Daoy (cell line): ENCODE results near the gene SEMA4D. TPM values are rescaled to one million over a fixed set of nuclear protein-coding genes. Genes with fewer than 3 reads are reported as not detected.

Experiments
- DNase-seq: peaks from one replicate; pipeline ENCODE4 v3.0.0-alpha.2; 2015; ENCODE audit warnings: low read depth
- total RNA-seq: library from RNA; depleted of rRNA; stranded (reverse); fragments of >200 nt; shearing (Covaris generic); gene quantifications from 2 replicates; pipeline ENCODE4 v1.2.3, GENCODE V29; 2014

Gene SEMA4D
- total RNA-seq, 1 experiment from 2014 or later: 4.5 TPM

DNA sequence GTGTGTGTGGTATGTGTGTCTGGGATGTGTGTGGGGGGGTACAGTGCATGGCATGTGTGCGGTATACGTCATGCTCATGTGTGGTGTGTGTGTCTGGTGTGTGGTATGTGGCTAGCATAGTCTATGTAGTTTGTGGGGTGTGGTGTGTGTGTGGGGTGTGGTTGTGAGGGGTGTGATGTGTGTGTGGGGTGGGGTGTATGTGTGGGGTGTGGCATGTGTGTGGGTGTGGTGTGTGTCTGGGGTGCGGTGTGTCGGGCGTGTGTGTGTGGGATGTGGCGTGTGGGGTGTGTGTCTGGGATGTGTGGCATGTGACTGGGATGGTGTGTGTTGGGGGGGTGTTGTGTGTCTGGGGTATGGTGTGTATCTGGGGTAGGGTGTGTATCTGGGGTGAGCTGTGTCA is 127.3 kb downstream of the SEMA4D start:
- no peak for DNase-seq

DNA sequence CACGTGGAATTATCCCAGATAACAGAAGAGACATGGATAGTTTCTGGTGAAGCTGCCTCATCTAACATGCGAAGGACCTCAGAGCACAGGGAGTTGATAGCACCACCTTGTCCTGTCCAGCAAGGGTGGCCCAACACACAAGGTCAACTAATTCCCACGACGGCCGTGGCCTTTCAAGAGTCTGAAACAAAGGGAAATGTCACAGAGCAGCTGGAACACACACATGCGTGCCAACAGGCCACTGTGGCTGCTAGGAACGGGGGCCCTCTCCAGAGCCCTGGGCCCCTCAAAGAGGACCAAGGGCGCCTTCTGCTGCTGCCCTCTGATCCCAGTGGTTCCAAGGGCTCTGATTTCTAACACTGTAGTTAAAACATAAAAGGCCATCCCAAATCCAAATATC is 128.9 kb downstream of the SEMA4D start:
- no peak for DNase-seq

DNA sequence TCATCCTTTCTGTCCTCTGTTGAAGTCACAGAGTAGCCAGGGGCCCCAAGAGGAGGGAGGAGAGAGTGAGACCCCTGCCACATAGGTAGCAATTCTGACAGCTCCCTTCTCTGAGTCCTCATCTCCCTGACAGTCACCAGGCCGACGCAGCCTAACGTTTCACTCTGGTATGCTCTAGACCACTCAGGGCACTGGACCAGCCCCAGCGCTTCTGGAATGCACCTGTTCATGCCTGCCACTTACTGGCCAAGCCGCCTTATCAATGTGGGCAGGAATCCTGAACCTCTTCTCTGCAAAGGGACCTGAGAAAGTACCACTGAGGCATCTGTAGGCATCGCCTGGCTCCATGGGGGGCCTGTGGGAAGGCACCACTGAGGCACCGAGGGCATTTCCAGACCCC is 129.4 kb downstream of the SEMA4D start:
- no peak for DNase-seq

DNA sequence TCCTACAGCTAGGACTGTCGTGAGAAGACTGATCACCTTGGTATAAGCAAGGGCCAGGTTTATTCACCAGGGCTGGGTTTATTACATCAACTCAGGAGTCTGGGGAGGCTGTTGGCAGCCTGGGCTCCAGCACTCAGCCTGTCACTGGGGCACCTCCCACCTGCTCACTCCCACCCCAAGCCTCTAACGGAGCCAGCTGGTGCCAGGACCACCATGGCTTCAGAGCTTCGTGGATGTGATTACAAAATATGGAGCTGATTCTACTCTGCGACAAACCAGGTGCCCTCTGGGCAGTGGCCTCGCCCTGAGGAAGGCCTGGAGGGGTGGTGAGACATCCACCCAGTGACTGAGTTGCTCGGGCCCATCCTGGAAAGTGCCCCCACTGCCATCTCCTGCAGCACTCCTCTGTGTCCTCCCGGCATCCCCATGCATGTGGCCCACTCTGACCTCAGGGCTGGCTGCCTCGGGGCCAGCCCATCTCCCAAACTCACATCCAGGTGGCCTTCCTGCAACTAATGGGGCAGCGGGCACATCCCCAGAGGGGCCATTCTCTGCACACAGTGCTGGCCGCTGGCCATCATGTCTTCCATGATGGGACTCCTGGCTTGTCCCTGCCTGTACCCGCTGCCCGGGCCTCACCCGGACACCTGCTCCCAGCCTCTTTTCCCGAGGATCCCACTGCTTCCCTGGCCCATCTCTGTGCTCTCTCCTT is 130.0 kb downstream of the SEMA4D start:
- DNase-seq: no peak

DNA sequence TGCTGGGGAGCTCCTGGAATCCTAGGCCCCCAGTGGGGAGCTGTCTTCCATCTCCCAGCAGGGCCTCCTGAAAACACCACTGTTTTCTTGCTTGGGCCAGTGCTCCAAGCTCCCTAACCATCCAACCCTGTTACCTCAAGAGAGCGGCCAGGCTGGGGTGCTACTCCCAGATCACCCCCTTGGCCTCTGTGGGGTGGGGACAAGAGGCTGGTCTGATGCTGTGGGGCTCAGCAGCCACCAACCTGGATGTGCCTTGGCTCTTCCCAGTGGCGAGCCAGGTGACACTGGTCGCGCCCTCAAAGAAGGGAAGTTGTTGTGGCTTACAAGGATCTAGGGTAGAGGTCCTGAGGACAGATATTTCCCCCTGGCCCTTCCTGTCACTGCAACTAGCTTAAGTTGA is 130.6 kb downstream of the SEMA4D start:
- no peak for DNase-seq

DNA sequence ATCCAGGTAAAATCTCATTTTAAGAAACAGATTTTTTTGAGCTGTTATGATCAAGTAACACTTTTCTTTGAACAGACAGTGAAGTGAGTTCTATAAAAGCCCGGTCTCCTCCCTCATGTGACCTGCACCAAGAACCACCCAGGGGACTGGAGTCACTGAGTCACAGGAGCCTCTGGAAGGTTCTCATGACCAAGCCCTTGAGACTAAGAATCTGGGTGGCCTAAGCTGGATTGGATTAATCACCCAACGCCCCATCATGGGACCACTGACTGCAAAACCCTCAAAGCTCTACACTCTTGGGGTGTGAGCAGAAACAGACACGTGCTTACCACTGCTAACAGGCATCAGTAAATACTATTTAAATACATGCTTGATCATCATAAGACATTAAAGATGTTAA is 131.2 kb downstream of the SEMA4D start:
- no peak for DNase-seq

DNA sequence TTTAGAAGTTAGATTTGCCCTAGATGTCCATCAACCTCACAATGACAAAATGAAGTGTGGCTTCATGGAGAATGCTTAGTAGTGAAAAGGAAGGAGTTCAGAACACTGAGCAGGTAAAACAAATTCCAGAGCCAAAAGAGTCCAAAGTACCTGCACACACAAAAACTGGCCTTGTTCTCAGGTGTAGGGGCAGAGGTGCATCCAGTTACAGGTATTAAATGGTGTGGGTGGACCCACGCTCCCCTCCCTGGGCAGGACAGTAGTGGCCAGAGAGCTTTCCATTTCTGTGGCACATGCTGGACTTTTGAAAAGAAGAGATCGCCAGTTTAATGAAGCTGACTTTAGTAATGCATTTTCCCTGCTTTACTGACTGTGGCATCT is 132.4 kb downstream of the SEMA4D start:
- DNase-seq: no peak

DNA sequence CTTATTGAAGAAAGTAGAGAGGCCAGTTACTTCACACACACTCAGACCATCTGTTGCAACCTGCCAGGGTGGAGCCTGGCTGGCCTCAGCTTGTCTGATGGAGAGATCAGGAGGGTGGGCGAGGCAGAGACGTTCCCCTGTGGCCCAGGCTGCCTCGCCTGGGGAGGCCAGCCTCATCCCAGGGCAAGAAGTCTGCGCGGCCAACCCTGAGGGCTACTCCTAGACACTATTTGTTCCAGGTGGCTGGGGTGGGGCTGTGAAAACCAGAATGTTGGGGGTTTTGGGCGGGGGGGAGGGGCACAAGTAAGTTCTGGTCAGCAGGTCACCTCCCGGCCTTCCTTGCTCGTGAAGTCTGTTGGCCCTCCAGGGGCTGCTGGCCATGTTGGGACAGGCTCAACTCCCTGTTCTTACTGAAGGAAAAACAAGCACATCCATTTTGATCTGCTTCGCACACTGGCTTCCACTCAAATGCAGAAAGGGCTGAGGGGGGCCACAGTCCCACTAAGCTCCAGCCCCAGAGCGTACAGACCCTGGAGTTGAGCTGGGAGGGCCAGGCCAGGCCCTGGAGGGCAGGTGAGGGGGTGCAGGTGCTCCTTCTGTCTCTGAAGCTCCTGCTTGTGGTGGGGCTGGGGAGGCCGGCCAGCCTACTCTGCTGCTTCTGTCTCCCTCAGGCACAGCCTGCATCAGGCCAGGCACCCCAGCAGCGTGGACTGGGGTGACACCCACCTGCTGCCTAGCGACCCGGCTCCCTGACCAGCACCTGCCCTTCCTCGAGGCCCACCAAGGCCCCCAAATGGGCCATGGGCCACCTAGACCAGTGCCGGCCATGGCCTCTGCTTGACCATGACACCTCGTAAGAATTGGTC is 133.0 kb downstream of the SEMA4D start:
- no peak for DNase-seq

DNA sequence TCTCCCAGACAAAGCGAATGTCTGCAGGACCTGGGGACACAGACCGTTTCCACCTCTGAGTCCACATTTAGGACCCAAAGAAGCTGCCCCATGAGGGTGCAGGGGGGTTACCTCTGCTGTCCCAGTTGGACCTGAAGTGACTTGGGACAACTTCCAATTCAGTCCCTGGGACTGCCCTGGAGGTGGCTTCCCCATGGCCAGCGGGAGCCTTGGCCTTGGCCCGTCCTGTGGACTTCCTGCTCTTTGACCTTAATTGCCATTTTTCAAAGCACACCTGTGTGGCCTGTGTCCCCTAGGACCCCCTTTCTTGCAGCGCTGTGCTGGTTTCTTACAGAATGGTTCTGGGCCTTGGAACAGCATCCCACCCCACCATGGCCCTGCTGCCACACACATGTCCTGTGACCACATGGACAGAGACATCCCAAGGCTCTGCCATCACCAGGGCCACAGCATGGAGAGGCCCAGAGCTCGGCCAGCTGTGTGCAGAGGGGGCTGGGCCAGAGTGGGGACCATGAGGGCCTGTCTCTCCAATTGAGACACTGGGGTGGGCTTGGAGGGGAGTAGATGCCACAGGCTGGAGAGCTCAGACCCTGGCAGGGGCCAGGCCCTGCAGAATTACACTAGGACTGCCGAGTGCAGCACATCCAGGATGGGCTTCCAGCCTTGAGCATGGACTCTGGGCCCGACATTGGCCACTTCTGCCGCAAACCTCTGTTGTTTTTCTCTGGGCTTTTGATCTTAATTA is 133.8 kb downstream of the SEMA4D start:
- DNase-seq: no peak

DNA sequence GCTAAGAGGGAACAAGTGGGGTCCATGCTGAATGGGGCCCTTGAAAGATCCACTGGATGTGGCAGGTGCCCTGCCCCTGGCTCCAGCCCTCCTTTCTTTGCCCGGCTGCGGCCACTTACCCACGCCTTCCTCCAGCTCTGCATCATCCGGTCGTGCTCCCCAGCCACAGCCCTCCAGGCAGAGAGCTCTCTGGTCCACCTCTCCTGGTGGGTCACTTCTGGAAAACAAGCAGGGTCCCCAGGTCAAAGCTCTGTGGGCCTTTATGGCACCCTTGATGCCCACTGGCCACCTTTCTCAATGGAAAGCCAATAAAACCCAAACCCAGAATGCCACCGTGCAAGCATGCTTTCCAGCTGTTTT is 134.6 kb downstream of the SEMA4D start:
- no peak for DNase-seq

DNA sequence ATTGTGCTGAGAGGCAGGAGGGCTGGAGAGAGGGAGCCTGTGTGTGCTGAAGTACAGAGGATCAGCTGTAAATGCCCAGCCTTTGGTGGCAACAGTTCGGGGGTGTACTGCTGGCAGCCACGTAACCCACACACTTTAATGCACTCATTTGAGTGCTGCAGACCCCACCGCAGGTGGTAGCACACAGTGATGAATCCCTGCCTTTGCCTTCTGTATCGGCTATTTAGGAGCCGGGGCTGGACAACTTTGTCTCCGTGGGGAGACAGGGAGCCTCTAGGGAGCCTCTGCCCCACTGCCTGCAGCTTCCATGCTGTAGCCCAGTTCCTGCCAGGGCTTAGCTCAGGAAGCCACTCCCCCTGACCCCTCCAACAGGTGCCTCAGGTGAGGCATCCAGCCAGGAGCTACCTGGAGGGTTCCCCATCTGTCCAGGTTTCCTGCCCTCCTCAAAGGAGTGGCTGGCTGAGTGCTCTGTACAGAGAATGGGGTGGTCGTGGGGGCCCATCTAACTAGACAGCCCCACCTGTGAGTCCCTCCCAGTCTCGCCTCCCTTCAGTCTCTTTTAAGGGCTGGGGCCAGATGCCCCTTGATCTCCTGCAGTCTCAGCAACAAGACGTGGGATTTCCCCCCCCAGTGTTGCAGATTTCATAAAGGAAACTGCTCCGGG is 135.1 kb downstream of the SEMA4D start:
- DNase-seq: no peak

DNA sequence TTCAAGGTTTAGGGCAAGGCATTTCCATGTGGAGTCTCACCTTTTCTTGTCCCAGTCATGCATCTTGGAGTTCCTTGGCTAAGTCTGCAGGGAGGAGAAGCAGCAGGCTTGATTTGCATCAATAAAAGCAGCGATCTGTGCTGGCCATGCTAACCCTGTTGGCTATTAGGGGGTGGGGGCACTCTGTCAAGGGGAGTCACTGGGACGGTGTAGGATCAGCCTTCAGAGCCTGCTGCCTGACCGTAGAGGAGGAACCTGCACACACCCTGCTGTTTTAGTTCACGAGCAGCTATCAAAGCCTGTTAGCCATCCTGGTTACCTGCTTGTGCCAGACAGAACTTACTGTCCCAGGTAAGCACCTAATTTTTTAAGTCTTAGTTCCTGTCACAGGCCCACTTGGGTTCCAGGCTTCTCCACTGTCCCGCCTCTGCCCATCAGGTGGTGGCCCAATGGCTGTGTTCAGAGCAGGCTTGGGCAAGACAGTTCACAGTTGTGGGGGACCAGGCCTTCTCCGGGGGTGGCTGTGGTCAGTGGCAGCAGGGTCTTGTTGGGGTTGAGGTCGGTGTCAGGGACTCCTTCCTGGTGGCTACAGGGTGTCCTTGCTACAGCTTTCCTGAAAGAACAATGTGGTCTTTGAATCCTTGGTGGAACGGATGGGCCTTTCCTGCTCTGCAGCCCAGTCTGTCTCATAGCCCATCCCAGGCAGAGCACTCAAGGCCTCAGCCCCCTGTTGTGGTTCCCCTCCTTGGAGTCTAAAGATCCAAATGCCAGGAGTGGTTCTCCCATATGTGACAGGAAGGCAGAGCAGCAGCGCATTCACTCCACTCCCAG is 135.9 kb downstream of the SEMA4D start:
- DNase-seq: no peak

DNA sequence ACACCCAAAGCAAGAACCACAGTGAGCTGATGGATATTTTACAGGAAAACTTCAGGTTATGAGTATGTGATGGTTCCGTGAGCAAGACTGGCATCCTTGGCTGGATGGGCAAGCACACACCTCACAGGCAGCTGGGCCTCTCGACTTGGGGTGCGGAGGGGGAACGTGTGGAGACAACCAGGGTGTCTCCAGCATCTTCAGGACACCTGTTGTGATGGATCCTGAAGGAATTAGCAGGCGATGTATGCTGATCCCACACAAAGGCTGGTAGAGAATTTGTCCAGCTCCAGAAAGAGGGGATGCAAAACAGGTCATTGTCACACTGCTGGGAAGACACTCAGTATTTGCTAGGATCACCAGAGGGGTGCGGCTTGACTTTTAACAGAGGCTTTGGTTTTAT is 136.9 kb downstream of the SEMA4D start:
- DNase-seq: no peak

DNA sequence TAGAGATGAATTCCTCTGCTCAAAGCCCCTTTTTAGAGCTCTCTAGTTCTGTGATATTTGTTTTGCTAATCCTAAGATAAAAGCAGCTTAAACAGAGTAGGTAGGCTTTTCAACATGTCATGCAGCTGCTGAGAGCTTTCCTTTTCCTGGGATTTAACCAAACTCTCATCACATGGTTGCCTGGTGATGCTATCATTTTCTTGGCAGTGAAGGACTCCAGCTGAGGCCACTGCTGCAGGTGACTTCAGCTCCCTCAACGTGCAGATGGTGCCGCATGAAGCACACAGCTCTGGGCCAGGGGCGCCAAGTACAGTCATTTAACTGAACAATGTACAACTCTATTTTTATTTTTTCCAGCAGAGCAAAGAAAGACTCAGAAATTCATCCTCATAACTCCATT is 137.4 kb downstream of the SEMA4D start:
- DNase-seq: no peak

DNA sequence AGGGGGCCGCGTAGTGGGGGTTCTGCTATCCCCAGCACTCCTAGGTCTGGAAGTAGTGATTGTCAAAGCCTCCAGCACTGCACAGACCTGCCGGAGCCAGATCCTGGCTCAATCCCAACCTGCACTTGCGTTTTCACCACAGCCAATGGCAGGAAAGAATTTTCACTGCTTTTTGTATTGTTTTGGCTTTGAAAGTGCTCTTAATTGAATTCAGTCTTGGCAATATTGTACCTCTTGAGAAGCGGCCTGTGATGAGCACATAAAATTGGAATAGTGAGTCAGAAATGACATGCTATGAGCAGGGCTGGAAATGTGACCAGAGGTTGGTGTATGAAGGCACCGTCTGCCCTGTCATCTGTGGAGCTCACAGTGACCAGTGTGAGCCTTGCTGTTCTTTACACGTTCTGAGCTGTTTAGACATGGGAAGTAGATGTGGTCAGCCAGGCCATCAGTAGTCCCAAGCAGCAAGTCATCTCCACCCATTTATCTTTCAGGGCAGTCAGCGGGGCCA is 138.1 kb downstream of the SEMA4D start:
- no peak for DNase-seq

DNA sequence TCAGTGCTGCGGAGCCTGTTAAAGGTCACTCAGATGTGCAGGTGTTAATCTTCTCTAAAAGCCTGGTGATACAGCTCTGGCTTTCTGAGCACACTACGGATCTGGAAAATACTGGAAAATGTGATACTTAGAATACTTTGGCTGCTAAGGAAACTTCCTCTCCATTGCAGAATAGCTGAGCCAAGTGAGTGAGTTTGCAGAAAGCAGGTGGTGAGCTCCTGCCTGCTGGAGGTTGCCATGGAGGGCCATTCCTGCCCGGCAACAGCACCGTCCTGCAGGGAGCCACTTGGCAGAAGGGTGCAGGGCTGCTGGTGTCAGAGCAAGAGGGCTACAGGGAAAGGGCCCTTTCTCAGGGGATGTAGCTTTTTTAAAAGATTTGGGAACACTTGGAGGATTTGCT is 138.9 kb downstream of the SEMA4D start:
- DNase-seq: no peak

DNA sequence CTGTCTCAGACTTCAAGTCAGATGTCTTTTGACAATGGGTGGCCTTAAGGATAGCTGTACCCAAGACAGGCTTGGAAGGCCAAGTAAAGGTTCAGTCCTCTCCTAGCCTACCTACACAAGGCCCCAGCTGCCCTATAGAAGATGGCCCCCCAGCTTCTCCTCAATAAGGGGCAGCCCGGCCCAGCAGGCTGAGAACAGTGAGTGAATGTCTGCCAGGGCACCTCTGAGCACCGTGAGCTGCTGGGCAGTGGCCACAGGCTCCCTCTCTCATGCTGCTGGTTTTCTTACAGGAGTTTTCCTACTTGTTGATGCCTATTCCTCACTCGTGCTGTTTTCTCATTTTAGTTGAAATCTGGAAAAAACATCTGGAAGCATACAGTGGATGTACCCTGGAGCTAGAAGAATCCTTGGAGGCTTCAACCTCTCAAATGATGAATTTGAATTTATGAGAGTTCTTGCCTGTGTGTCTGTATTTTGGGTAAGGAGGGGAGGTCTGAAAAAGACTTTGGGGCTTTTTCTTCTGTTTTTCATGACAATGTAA is 139.5 kb downstream of the SEMA4D start:
- no peak for DNase-seq

DNA sequence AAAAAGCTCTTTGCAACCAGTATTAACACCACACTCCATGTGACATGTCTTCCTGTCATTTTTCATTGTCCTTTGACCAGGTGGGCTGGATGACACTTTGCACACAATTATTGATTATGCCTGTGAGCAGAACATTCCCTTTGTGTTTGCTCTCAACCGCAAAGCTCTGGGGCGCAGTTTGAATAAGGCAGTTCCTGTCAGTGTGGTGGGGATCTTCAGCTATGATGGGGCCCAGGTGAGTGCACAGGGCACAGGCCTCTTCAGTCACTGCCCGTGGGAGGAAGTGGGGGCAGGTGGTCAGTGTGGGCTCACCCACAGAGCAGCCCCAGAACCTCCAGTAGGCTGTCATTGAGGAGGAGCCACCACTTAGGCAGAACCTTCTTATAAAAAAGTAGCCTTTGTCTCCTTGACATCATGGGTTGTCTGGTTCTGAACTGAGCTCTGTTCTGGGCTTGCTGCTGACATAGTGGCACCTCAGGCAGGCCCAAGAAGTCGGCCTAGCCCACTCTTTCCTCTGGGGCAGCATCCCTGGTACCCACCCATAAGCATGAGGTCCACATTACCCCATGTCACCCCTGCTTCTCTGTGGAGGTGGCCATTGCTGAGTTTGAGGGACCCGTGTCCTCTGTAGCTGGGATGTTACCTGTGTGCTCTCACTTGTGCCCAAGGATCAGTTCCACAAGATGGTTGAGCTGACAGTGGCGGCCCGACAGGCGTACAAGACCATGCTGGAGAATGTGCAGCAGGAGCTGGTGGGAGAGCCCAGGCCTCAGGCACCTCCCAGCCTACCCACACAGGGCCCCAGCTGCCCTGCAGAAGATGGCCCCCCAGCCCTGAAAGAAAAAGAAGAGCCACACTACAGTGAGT is 140.3 kb downstream of the SEMA4D start:
- no peak for DNase-seq

DNA sequence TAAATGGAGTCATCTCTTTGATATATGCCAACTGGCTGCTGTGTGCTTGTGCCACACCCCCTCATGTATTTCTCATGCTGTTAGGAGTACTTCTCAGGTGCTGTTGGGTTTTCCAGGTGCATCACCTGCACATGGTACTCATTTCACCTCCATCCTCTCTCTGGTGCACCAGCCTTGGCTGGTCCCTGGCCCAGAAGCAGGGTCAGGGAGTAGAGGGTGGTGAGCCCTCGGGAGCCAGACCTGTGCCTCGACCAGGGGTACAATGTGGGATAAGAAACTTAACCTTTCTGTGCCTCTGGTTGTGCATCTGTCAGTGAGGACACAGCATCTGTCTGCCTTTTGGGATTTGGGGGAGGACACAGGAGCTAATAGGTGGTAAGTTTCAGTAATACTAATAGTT is 141.1 kb downstream of the SEMA4D start:
- no peak for DNase-seq

DNA sequence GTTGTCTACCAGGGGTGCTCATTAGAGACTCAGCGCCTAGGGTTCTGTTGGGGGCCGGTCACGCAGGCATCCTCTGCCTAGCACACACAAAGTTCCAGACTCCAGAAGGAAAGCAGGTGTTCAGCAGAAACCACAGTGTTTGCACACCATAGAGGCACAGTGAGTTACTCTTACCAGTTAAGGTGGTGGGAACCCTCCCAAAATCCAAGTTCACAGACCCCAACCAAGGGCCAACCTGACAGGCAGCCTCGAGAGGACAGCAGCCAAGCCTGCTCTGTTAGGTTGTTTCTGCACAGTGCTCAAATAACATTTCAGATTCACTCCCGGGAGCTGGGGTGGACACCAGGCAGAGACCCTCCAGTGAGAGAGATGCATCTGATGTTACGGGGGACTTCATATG is 143.4 kb downstream of the SEMA4D start:
- DNase-seq: no peak
